Hepatocyte (in vitro differentiated cells): ENCODE measurements around the gene NINJ1. TPM values are rescaled to one million over a fixed set of nuclear protein-coding genes. Genes with fewer than 3 reads are reported as not detected.
"Not testable (repeated sequence)": the region's sequence is repeated elsewhere in the genome, so short reads cannot be mapped to it uniquely, and the experiment has no call there.

Source experiments
- DNase-seq: peaks from one replicate; pipeline ENCODE4 v3.0.0-alpha.2; 2016; ENCODE audit warnings: low spot score
- H2AFZ ChIP-seq: fragments of 200-600 bp; sonication (generic); 2 replicates; pipeline ENCODE4 v1.6.0; 2016; ENCODE audit warnings: antibody characterized with exemption, mild to moderate bottlenecking
- H3K27ac ChIP-seq: fragments of 200-600 bp; sonication (generic); 2 replicates; pipeline ENCODE4 v1.5.1; 2016; ENCODE audit warnings: mild to moderate bottlenecking
- H3K27me3 ChIP-seq: fragments of 200-600 bp; sonication (generic); 2 replicates; pipeline ENCODE4 v1.6.1; 2016
- H3K36me3 ChIP-seq: fragments of 200-600 bp; sonication (generic); replicated peaks from 2 replicates; pipeline ENCODE4 v1.5.1; 2016; ENCODE audit warnings: low read depth; ENCODE audit not compliant: insufficient read depth
- H3K4me1 ChIP-seq: fragments of 200-600 bp; sonication (generic); 2 replicates; pipeline ENCODE4 v1.5.1; 2016; ENCODE audit warnings: mild to moderate bottlenecking, moderate library complexity; ENCODE audit not compliant: insufficient read depth
- H3K4me2 ChIP-seq: fragments of 200-600 bp; sonication (generic); 2 replicates; pipeline ENCODE4 v1.6.0; 2016
- H3K4me3 ChIP-seq: fragments of 200-600 bp; sonication (generic); 2 replicates; pipeline ENCODE4 v1.5.1; 2016; ENCODE audit warnings: mild to moderate bottlenecking
- H3K79me2 ChIP-seq: fragments of 200-600 bp; sonication (generic); 2 replicates; pipeline ENCODE4 v1.6.0; 2017; ENCODE audit warnings: mild to moderate bottlenecking
- H3K9me2 ChIP-seq: fragments of 200-600 bp; sonication (generic); replicated peaks from 2 replicates; pipeline ENCODE4 v1.6.0; 2017; ENCODE audit warnings: mild to moderate bottlenecking; ENCODE audit not compliant: insufficient read depth
- H3K9me3 ChIP-seq: fragments of 200-600 bp; sonication (generic); 2 replicates; pipeline ENCODE4 v1.5.1; 2016; ENCODE audit warnings: low read depth, mild to moderate bottlenecking
- H4K20me1 ChIP-seq: fragments of 200-600 bp; sonication (generic); 2 replicates; pipeline ENCODE4 v1.6.0; 2016; ENCODE audit warnings: mild to moderate bottlenecking; ENCODE audit not compliant: insufficient read depth, poor library complexity, severe bottlenecking
- EZH2 ChIP-seq: fragments of 200-600 bp; sonication (generic); IDR thresholded peaks from 2 replicates; pipeline ENCODE4 v1.6.1; 2016; ENCODE audit warnings: antibody characterized with exemption, mild to moderate bottlenecking, borderline replicate concordance
- EZH2phosphoT487 ChIP-seq: fragments of 200-600 bp; sonication (generic); IDR thresholded peaks from one replicate; pipeline ENCODE4 v1.6.1; 2018; ENCODE audit warnings: antibody characterized with exemption, mild to moderate bottlenecking, low read depth, moderate library complexity; ENCODE audit not compliant: unreplicated experiment, severe bottlenecking
- WGBS: methylation state at CpG from one replicate; pipeline ENCODE4 v1.1.6; 2016; ENCODE audit warnings: low lambda C conversion rate; ENCODE audit errors: missing lambda C conversion rate; 5-methylcytosine and 5-hydroxymethylcytosine counted together
- polyA plus RNA-seq: library from polyadenylated mRNA; unstranded; fragments of >200 nt; fragmentation: Nextera tagmentation; extraction: Ambion mirVana; gene quantifications from 2 replicates; pipeline ENCODE4 v1.2.1, GENCODE V29; 2016
- total RNA-seq: library from RNA; depleted of rRNA; stranded (reverse); fragments of >200 nt; gene quantifications from 2 replicates; pipeline ENCODE4 v1.2.3, GENCODE V29; 2014
- TF ChIP-seq, protein P1 (sequence below): fragments of 200-600 bp; sonication (generic); IDR thresholded peaks from 2 replicates; pipeline ENCODE4 v1.5.1; 2016; ENCODE audit warnings: antibody characterized with exemption, mild to moderate bottlenecking; ENCODE audit not compliant: poor library complexity

Gene NINJ1
- total and polyA plus RNA-seq, 2 experiments from 2014 or later = 55.4 to 135 TPM

GRCh38 chr9:93107825-93108161 is 26.3 kb downstream of the NINJ1 start:
- Histone ChIP-seq H3K27ac (no peak overlapping the region), H3K9me3 (no peaks in the 10 kb centered on the region), H3K4me3 (no peak overlapping the region), H3K4me1 (no peaks in the 10 kb centered on the region), H2AFZ (no peak overlapping the region), H3K9me2 (no peaks in the 10 kb centered on the region), H3K79me2 (peaks cover 46% of the 10 kb centered on the region), H3K4me2 (no peak overlapping the region), H3K36me3 (no peaks in the 10 kb centered on the region), H3K27me3 (no peaks in the 10 kb centered on the region), H4K20me1 (peaks cover 4% of the 10 kb centered on the region)
- WGBS = 93% methylated on average over 6 of the region's 6 CpGs
- TF ChIP-seq EZH2phosphoT487 (no peak), EZH2 (no peak)
- TF ChIP-seq, protein P1, sequence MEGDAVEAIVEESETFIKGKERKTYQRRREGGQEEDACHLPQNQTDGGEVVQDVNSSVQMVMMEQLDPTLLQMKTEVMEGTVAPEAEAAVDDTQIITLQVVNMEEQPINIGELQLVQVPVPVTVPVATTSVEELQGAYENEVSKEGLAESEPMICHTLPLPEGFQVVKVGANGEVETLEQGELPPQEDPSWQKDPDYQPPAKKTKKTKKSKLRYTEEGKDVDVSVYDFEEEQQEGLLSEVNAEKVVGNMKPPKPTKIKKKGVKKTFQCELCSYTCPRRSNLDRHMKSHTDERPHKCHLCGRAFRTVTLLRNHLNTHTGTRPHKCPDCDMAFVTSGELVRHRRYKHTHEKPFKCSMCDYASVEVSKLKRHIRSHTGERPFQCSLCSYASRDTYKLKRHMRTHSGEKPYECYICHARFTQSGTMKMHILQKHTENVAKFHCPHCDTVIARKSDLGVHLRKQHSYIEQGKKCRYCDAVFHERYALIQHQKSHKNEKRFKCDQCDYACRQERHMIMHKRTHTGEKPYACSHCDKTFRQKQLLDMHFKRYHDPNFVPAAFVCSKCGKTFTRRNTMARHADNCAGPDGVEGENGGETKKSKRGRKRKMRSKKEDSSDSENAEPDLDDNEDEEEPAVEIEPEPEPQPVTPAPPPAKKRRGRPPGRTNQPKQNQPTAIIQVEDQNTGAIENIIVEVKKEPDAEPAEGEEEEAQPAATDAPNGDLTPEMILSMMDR = no peak
- no peak for DNase-seq

DNA sequence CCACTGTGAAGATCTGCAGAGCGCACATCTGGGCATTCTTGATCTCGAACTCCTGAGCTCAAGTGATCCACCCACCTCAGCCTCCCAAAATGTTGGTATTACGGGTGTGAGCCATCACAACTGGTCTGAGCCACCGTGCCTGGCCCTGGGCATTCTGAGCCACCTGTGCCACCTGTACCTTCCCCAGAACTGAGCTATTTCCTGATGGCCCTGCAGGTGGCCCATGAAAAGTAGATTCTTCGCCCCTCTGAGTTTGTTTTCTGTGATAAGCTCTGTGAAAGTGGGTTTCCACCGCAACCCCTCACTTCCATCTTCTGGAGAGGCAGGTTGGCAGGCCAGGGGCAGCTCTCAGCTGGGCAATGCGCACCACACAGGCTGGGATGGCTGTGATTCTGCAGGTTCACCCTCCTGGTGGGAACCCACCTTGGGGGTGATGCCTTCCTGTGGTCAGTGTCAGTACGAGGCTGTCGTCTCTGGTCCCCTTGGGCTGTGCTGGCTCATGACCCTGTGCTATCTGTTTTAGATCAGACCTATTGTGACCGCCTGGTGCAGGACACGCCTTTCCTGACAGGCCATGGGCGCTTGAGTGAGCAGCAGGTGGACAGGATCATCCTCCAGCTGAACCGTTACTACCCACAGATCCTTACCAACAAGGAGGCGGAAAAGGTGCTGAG is 26.8 kb downstream of the NINJ1 start:
- Histone ChIP-seq H3K9me2 (no peaks in the 10 kb centered on the region), H3K4me3 (no peak overlapping the region), H3K79me2 (peaks cover 51% of the 10 kb centered on the region), H3K36me3 (no peaks in the 10 kb centered on the region), H4K20me1 (peaks cover 4% of the 10 kb centered on the region), H3K27me3 (no peaks in the 10 kb centered on the region), H3K27ac (no peak overlapping the region), H3K9me3 (no peaks in the 10 kb centered on the region), H3K4me1 (no peaks in the 10 kb centered on the region), H3K4me2 (no peak overlapping the region), H2AFZ (no peak overlapping the region)
- 86% methylated on average over 14 of the region's 14 CpGs for whole genome bisulfite sequencing
- TF ChIP-seq EZH2phosphoT487 (no peak), EZH2 (no peak)
- TF ChIP-seq, protein P1 = no peak
- DNase-seq = no peak

DNA sequence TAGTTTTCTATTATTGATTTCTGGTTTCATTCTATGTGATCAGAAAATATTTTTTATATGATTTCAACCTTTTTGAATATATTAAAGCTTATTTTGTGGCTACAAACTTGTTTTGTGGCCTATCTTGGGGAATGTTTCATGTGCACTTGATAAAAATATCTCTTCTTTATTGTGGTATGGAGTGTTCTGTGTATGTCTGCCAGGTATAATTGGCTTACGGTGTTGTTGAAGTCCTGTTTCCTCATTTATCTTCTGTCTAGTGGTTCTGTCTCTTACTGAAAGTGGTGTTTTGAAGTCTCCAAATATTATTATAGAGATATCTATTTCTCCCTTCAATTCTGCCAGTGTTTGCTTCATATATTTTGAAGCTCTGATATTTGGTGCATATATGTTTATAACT is 28.4 kb downstream of the NINJ1 start:
- Histone ChIP-seq H3K4me2 (no peak overlapping the region), H3K9me3 (no peaks in the 10 kb centered on the region), H3K9me2 (no peaks in the 10 kb centered on the region), H3K4me1 (no peaks in the 10 kb centered on the region), H4K20me1 (peaks cover 4% of the 10 kb centered on the region), H3K36me3 (no peaks in the 10 kb centered on the region), H3K79me2 (peaks cover 66% of the 10 kb centered on the region), H3K4me3 (no peak overlapping the region), H2AFZ (no peak overlapping the region), H3K27ac (no peak overlapping the region), H3K27me3 (no peaks in the 10 kb centered on the region)
- DNase-seq = no peak
- TF ChIP-seq, protein P1 = no peak
- 100% methylated on average over 1 of the region's 1 CpG for WGBS

GRCh38 chr9:93101086-93101485 is 33.0 kb downstream of the NINJ1 start:
- not testable (repeated sequence) for DNase-seq, H3K27ac ChIP-seq, H4K20me1 ChIP-seq, H3K4me2 ChIP-seq, H3K36me3 ChIP-seq, H3K9me2 ChIP-seq, H3K27me3 ChIP-seq, H2AFZ ChIP-seq, H3K9me3 ChIP-seq, H3K4me3 ChIP-seq
- peaks cover 23% of the 10 kb centered on the region for H3K4me1 ChIP-seq
- peaks cover 96% of the 10 kb centered on the region for H3K79me2 ChIP-seq
- 96% methylated on average over 11 of the region's 11 CpGs for WGBS
